SK-N-SH (cell line): ENCODE data around the gene DNAJC21. TPM values are rescaled to one million over a fixed set of nuclear protein-coding genes. Genes with fewer than 3 reads are reported as not detected.

ENCODE experiments used
- CTCF ChIA-PET: fragments of 300-600, 350-600 bp; formaldehyde crosslinking; extraction: SDS; loops from one replicate; lab custom pipeline; 2021; lab: Yijun Ruan, JAX
- POLR2A ChIA-PET: fragments of 350-600 bp; sonication (Branson Sonifier 250); formaldehyde crosslinking; extraction: SDS; loops from one replicate; lab custom pipeline; 2020; ENCODE audit warnings: antibody characterized with exemption, inconsistent platforms; lab: Yijun Ruan, JAX
- DNase-seq: peaks from one replicate; pipeline ENCODE4 v3.0.0; 2012
- H2AFZ ChIP-seq: fragments of 200-600 bp; sonication (generic); 2 replicates; pipeline ENCODE4 v1.8.1; 2016; ENCODE audit warnings: antibody characterized with exemption, mild to moderate bottlenecking, low read depth
- H3F3A ChIP-seq: fragments of 200-600 bp; sonication (generic); replicated peaks from 2 replicates; pipeline ENCODE3; 2016; ENCODE audit warnings: antibody characterized with exemption, mild to moderate bottlenecking; ENCODE audit not compliant: insufficient read depth
- H3K27ac ChIP-seq, 2 experiments: fragments of 200-500 bp in 1 of 2; fragments of 200-600 bp in 1 of 2; sonication (Bioruptor generic) in 1 of 2; sonication (generic), shearing (Covaris generic) in 1 of 2; 2 replicates each; pipeline versions ENCODE4 v1.5.1 to v1.6.1; 2014 to 2016; ENCODE audit warnings: low read depth in 2 of 2, inconsistent platforms in 1 of 2, low read length in 1 of 2, mild to moderate bottlenecking in 1 of 2, mixed read lengths in 1 of 2
- H3K27me3 ChIP-seq: fragments of 200-600 bp; sonication (generic), shearing (Covaris generic); 2 replicates; pipeline ENCODE4 v1.6.1; 2016; ENCODE audit warnings: mixed run types; ENCODE audit not compliant: insufficient read depth
- H3K36me3 ChIP-seq, 2 experiments: fragments of 200-500 bp in 1 of 2; fragments of 200-600 bp in 1 of 2; sonication (Bioruptor generic) in 1 of 2; sonication (generic) in 1 of 2; replicated peaks in 1 of 2; 2 replicates each; pipeline versions ENCODE3 to v1.5.1; 2014 to 2016; ENCODE audit warnings: low read length in 1 of 2, mild to moderate bottlenecking in 1 of 2; ENCODE audit not compliant: insufficient read depth in 2 of 2, control insufficient read depth in 1 of 2
- H3K4me1 ChIP-seq, 2 experiments: fragments of 200-500 bp in 1 of 2; fragments of 200-600 bp in 1 of 2; sonication (Bioruptor generic) in 1 of 2; sonication (generic), shearing (Covaris generic) in 1 of 2; 2 replicates each; pipeline versions ENCODE4 v1.5.1 to v1.6.1; 2014 to 2016; ENCODE audit warnings: low read depth in 1 of 2, low read length in 1 of 2, mixed run types in 1 of 2; ENCODE audit not compliant: insufficient read depth in 2 of 2, control insufficient read depth in 1 of 2
- H3K4me2 ChIP-seq: fragments of 200-600 bp; sonication (generic), shearing (Covaris generic); 2 replicates; pipeline ENCODE4 v1.6.1; 2017; ENCODE audit warnings: mixed run types
- H3K4me3 ChIP-seq, 2 experiments: fragments of 200-500 bp in 1 of 2; fragments of 200-600 bp in 1 of 2; sonication (Bioruptor generic) in 1 of 2; sonication (generic), shearing (Covaris generic) in 1 of 2; 2 replicates each; pipeline versions ENCODE4 v1.5.1 to v1.8.1; 2014 to 2016; ENCODE audit warnings: low read depth in 2 of 2, inconsistent platforms in 1 of 2, low read length in 1 of 2, mild to moderate bottlenecking in 1 of 2, mixed read lengths in 1 of 2, moderate library complexity in 1 of 2
- H3K79me2 ChIP-seq: fragments of 200-600 bp; sonication (generic); 2 replicates; pipeline ENCODE4 v1.8.1; 2017; ENCODE audit warnings: mild to moderate bottlenecking; ENCODE audit not compliant: insufficient read depth
- H3K9ac ChIP-seq: fragments of 200-600 bp; sonication (generic); 2 replicates; pipeline ENCODE4 v1.6.1; 2017; ENCODE audit warnings: mixed run types
- H3K9me2 ChIP-seq: fragments of 200-600 bp; sonication (generic); 2 replicates; pipeline ENCODE4 v1.6.1; 2017; ENCODE audit warnings: mixed run types
- H3K9me3 ChIP-seq: fragments of 200-600 bp; sonication (generic); 2 replicates; pipeline ENCODE4 v1.6.1; 2017; ENCODE audit warnings: mixed run types, mild to moderate bottlenecking, moderate library complexity
- H4K20me1 ChIP-seq: fragments of 200-600 bp; sonication (generic); 2 replicates; pipeline ENCODE4 v1.6.1; 2017; ENCODE audit warnings: mild to moderate bottlenecking, mixed run types; ENCODE audit not compliant: insufficient read depth
- CHD2 ChIP-seq: fragments of 150-350 bp; IDR thresholded peaks from 2 replicates; pipeline ENCODE4 v1.6.1; 2018; ENCODE audit warnings: low read length; ENCODE audit not compliant: partially characterized antibody
- EP300 ChIP-seq, 2 experiments: IDR thresholded peaks; 2 replicates each; pipeline versions ENCODE4 v1.4.0 to v1.6.1; 2012; ENCODE audit warnings: borderline replicate concordance in 1 of 2, low read depth in 1 of 2, low read length in 1 of 2
- EZH2phosphoT487 ChIP-seq: fragments of 200-600 bp; sonication (generic); IDR thresholded peaks from 2 replicates; pipeline ENCODE4 v1.6.1; 2017; ENCODE audit warnings: low read depth, mixed run types, mild to moderate bottlenecking, antibody characterized with exemption, moderate library complexity, borderline replicate concordance
- FOSL2 ChIP-seq: IDR thresholded peaks from 2 replicates; pipeline ENCODE4 v1.4.0; 2012; ENCODE audit warnings: low read depth, mild to moderate bottlenecking, moderate library complexity, borderline replicate concordance
- FOXJ3 ChIP-seq: sonication (generic); formaldehyde crosslinking; IDR thresholded peaks from 2 replicates; pipeline ENCODE4 v1.5.1; 2020; ENCODE audit warnings: mild to moderate bottlenecking, missing genetic modification reagents
- FOXM1 ChIP-seq: IDR thresholded peaks from 2 replicates; pipeline ENCODE4 v1.4.0; 2012; ENCODE audit warnings: low read depth, mild to moderate bottlenecking
- GABPA ChIP-seq: IDR thresholded peaks from 2 replicates; pipeline ENCODE4 v1.4.0; 2012; ENCODE audit warnings: low read depth, mild to moderate bottlenecking
- GATA2 ChIP-seq: sonication (generic); formaldehyde crosslinking; IDR thresholded peaks from 2 replicates; pipeline ENCODE4 v1.5.0; 2020; ENCODE audit warnings: mild to moderate bottlenecking, missing genetic modification reagents
- JUND ChIP-seq: IDR thresholded peaks from 2 replicates; pipeline ENCODE4 v1.4.0; 2012
- MXI1 ChIP-seq: IDR thresholded peaks from 2 replicates; pipeline ENCODE4 v1.6.1; 2012; ENCODE audit warnings: mild to moderate bottlenecking, low read depth, low read length, improper control_type of control experiment
- NFIC ChIP-seq: IDR thresholded peaks from 2 replicates; pipeline ENCODE4 v1.4.0; 2012; ENCODE audit warnings: borderline replicate concordance
- NRF1 ChIP-seq: IDR thresholded peaks from 2 replicates; pipeline ENCODE4 v1.6.1; 2012; ENCODE audit warnings: low read depth, mild to moderate bottlenecking, low read length
- RAD21 ChIP-seq: IDR thresholded peaks from 2 replicates; pipeline ENCODE4 v1.6.1; 2012; ENCODE audit warnings: mild to moderate bottlenecking, low read length
- RCOR1 ChIP-seq: fragments of 150-350 bp; IDR thresholded peaks from 2 replicates; pipeline ENCODE4 v1.6.1; 2017; ENCODE audit warnings: antibody characterized with exemption, low read length
- REST ChIP-seq: IDR thresholded peaks from 2 replicates; pipeline ENCODE4 v1.6.1; 2012; ENCODE audit warnings: mild to moderate bottlenecking, low read depth, low read length, moderate library complexity
- RFX5 ChIP-seq: IDR thresholded peaks from 2 replicates; pipeline ENCODE4 v1.6.1; 2012; ENCODE audit warnings: mild to moderate bottlenecking, improper control_type of control experiment, low read length
- SIN3A ChIP-seq: IDR thresholded peaks from 2 replicates; pipeline ENCODE4 v1.6.1; 2012; ENCODE audit warnings: low read depth, mild to moderate bottlenecking, low read length, moderate library complexity, borderline replicate concordance
- SMC3 ChIP-seq: IDR thresholded peaks from 2 replicates; pipeline ENCODE4 v1.6.1; 2012; ENCODE audit warnings: low read depth, low read length, improper control_type of control experiment
- TCF12 ChIP-seq: IDR thresholded peaks from 2 replicates; pipeline ENCODE4 v1.4.0; 2012
- YY1 ChIP-seq: IDR thresholded peaks from 2 replicates; pipeline ENCODE4 v1.4.0; 2012; ENCODE audit warnings: low read depth, mild to moderate bottlenecking
- WGBS: methylation state at CpG from one replicate; pipeline ENCODE4 v1.1.6; 2017; ENCODE audit warnings: low lambda C conversion rate; 5-methylcytosine and 5-hydroxymethylcytosine counted together
- polyA plus RNA-seq, 3 experiments: library from polyadenylated mRNA; depleted of rRNA; stranded (reverse); fragments of >200 nt; gene quantifications; 2 replicates each; pipeline ENCODE4 v1.2.3, GENCODE V29; 2012
- TF ChIP-seq, protein P1 (sequence below): IDR thresholded peaks from 2 replicates; pipeline ENCODE4; 2012
- TF ChIP-seq, protein P2 (sequence below): fragments of 200-600 bp; sonication (generic); IDR thresholded peaks from 2 replicates; pipeline ENCODE4 v1.6.1; 2017; ENCODE audit warnings: antibody characterized with exemption, mild to moderate bottlenecking, moderate library complexity
- TF ChIP-seq, protein P3 (sequence below): IDR thresholded peaks from 2 replicates; pipeline ENCODE4 v1.4.0; 2012; ENCODE audit warnings: low read depth
- TF ChIP-seq, protein P4 (sequence below): IDR thresholded peaks from 2 replicates; pipeline ENCODE4 v1.4.0; 2012; ENCODE audit warnings: low read depth, borderline replicate concordance
- TF ChIP-seq, protein P5 (sequence below): fragments of 150-350 bp; IDR thresholded peaks from 2 replicates; pipeline ENCODE4 v1.6.1; 2017; ENCODE audit warnings: antibody characterized with exemption, low read length, low read depth, borderline replicate concordance

DNAJC21 gene
- polyA plus RNA-seq, 1 of the 3 experiments (the other 2 are of a cell fraction): 8.8 TPM

GRCh38 chr5:34923694-34924461 lies 5.5 kb upstream of the DNAJC21 start:
- no peaks in the 10 kb centered on the region for H4K20me1 ChIP-seq
- no peaks in the 10 kb centered on the region for H3K27me3 ChIP-seq
- H3K36me3 ChIP-seq: peaks cover 70 to 73% of the 10 kb centered on the region in 2 experiments
- WGBS: 36% methylated on average over 3 of the region's 3 CpGs
- no peak overlapping the region for H3K9ac ChIP-seq
- H3K27ac ChIP-seq: peak overlapping the region; percentile 31 to 74; a peak in 3 of 4 replicates
- POLR2A ChIA-PET: interaction anchor here (2.1 kb wide), 1 partner anchor 9 kb away, joined by 8 read pairs; the partner anchor contains the start of genes BRIX1 and RAD1
- H2AFZ ChIP-seq: no peak overlapping the region
- H3K4me2 ChIP-seq: peak overlapping the region; percentile 13; the same call in 1 of the 2 replicates
- peaks cover 39% of the 10 kb centered on the region for H3K79me2 ChIP-seq
- no peaks in the 10 kb centered on the region for H3K9me2 ChIP-seq
- peaks cover 64% of the 10 kb centered on the region for H3F3A ChIP-seq
- no peak for DNase-seq
- H3K9me3 ChIP-seq: no peaks in the 10 kb centered on the region
- peaks cover 0 to 13% of the 10 kb centered on the region in 2 experiments; a peak in 3 of 4 replicates for H3K4me1 ChIP-seq
- CTCF ChIA-PET: no interaction called here
- no peak overlapping the region for H3K4me3 ChIP-seq
- TF ChIP-seq RAD21: no peak
- TF ChIP-seq GATA2 (CRISPR knock-in tag): no peak
- TF ChIP-seq, protein P1, sequence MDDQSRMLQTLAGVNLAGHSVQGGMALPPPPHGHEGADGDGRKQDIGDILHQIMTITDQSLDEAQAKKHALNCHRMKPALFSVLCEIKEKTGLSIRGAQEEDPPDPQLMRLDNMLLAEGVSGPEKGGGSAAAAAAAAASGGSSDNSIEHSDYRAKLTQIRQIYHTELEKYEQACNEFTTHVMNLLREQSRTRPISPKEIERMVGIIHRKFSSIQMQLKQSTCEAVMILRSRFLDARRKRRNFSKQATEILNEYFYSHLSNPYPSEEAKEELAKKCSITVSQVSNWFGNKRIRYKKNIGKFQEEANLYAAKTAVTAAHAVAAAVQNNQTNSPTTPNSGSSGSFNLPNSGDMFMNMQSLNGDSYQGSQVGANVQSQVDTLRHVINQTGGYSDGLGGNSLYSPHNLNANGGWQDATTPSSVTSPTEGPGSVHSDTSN: peak; percentile 60
- no peak for TF ChIP-seq EP300 (IDR thresholded peaks at IDR 0.05; ENCODE audit: borderline replicate concordance in 1 of 2, low read depth in 1 of 2, low read length in 1 of 2)
- peak; percentile 98 for TF ChIP-seq JUND
- TF ChIP-seq REST: no peak
- no peak for TF ChIP-seq EZH2phosphoT487
- no peak for TF ChIP-seq SIN3A
- TF ChIP-seq, protein P2, sequence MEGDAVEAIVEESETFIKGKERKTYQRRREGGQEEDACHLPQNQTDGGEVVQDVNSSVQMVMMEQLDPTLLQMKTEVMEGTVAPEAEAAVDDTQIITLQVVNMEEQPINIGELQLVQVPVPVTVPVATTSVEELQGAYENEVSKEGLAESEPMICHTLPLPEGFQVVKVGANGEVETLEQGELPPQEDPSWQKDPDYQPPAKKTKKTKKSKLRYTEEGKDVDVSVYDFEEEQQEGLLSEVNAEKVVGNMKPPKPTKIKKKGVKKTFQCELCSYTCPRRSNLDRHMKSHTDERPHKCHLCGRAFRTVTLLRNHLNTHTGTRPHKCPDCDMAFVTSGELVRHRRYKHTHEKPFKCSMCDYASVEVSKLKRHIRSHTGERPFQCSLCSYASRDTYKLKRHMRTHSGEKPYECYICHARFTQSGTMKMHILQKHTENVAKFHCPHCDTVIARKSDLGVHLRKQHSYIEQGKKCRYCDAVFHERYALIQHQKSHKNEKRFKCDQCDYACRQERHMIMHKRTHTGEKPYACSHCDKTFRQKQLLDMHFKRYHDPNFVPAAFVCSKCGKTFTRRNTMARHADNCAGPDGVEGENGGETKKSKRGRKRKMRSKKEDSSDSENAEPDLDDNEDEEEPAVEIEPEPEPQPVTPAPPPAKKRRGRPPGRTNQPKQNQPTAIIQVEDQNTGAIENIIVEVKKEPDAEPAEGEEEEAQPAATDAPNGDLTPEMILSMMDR: no peak
- no peak for TF ChIP-seq FOXM1
- no peak for TF ChIP-seq NRF1
- no peak for TF ChIP-seq GABPA
- TF ChIP-seq, protein P3, sequence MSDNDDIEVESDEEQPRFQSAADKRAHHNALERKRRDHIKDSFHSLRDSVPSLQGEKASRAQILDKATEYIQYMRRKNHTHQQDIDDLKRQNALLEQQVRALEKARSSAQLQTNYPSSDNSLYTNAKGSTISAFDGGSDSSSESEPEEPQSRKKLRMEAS: no peak
- no peak for TF ChIP-seq MXI1
- no peak for TF ChIP-seq CHD2
- TF ChIP-seq NFIC: peak; percentile 48; the same call in 1 of the 2 replicates
- TF ChIP-seq TCF12: no peak
- peak; percentile 99 for TF ChIP-seq FOSL2
- TF ChIP-seq, protein P4, sequence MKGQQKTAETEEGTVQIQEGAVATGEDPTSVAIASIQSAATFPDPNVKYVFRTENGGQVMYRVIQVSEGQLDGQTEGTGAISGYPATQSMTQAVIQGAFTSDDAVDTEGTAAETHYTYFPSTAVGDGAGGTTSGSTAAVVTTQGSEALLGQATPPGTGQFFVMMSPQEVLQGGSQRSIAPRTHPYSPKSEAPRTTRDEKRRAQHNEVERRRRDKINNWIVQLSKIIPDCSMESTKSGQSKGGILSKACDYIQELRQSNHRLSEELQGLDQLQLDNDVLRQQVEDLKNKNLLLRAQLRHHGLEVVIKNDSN: no peak
- TF ChIP-seq RCOR1: no peak
- no peak for TF ChIP-seq SMC3
- TF ChIP-seq, protein P5, sequence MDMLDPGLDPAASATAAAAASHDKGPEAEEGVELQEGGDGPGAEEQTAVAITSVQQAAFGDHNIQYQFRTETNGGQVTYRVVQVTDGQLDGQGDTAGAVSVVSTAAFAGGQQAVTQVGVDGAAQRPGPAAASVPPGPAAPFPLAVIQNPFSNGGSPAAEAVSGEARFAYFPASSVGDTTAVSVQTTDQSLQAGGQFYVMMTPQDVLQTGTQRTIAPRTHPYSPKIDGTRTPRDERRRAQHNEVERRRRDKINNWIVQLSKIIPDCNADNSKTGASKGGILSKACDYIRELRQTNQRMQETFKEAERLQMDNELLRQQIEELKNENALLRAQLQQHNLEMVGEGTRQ: no peak
- no peak for TF ChIP-seq FOXJ3 (CRISPR knock-in tag)
- TF ChIP-seq RFX5: no peak
- TF ChIP-seq YY1: peak; percentile 50; the same call in 1 of the 2 replicates
